B cell (primary cell): ENCODE results near the gene NR5A2. TPM values are rescaled to one million over a fixed set of nuclear protein-coding genes. Genes with fewer than 3 reads are reported as not detected.

Source experiments
- ATAC-seq: fragments of 200-7000 bp; cut with Tn5 transposase; one replicate; pipeline ENCODE4 v1.10.0; 2021; ENCODE audit warnings: low read depth, mild to moderate bottlenecking, moderate number of reproducible peaks, moderate library complexity
- CTCF ChIA-PET: fragments of 350-600 bp; sonication (Branson Sonifier 250); formaldehyde crosslinking; loops from one replicate; lab custom pipeline; 2021; ENCODE audit warnings: antibody characterized with exemption, inconsistent platforms; lab: Charles Lee
- POLR2A ChIA-PET: fragments of 350-600 bp; sonication (Branson Sonifier 250); formaldehyde crosslinking; loops from one replicate; lab custom pipeline; 2021; ENCODE audit warnings: antibody characterized with exemption; lab: Charles Lee
- DNase-seq: peaks from one replicate; pipeline ENCODE4 v3.0.0; 2013
- H2AFZ ChIP-seq: 2 replicates; pipeline ENCODE4 v1.6.1; 2012; ENCODE audit warnings: mild to moderate bottlenecking, low read depth, low read length; ENCODE audit not compliant: insufficient read depth, poor library complexity, severe bottlenecking
- H3K27ac ChIP-seq, 2 donors: 1 replicate in 1 of 2; 2 replicates in 1 of 2; pipeline ENCODE4 v1.5.1; 2012 to 2013; ENCODE audit warnings: low read length in 2 of 2, mild to moderate bottlenecking in 2 of 2, moderate library complexity in 1 of 2
- H3K27me3 ChIP-seq, 4 experiments: fragments of 200-600 bp in 1 of 4; sonication (generic) in 1 of 4; replicated peaks in 1 of 4; 1 replicate in 2 of 4; 2 replicates in 2 of 4; pipeline versions ENCODE4 v1.6.1 to v1.7.0; 2013 to 2016; ENCODE audit warnings: low read length in 3 of 4, mild to moderate bottlenecking in 2 of 4, mixed read lengths in 1 of 4, moderate library complexity in 1 of 4; ENCODE audit not compliant: insufficient read depth in 4 of 4, control insufficient read depth in 3 of 4; ENCODE audit errors: control extremely low read depth in 1 of 4
- H3K36me3 ChIP-seq, 2 experiments: replicated peaks in 1 of 2; 1 replicate in 1 of 2; 2 replicates in 1 of 2; pipeline versions ENCODE4 v1.6.1 to v1.7.1; 2013; ENCODE audit warnings: low read length in 1 of 2; ENCODE audit not compliant: insufficient read depth in 2 of 2, control insufficient read depth in 1 of 2; ENCODE audit errors: control extremely low read depth in 1 of 2, extremely low read depth in 1 of 2
- H3K4me1 ChIP-seq, 2 donors: fragments of 200-600 bp in 1 of 2; sonication (generic) in 1 of 2; 1 replicate in 1 of 2; 2 replicates in 1 of 2; pipeline versions ENCODE4 v1.5.1 to v1.6.1; 2013 to 2017; ENCODE audit warnings: low read length in 2 of 2; ENCODE audit not compliant: control insufficient read depth in 2 of 2, insufficient read depth in 2 of 2
- H3K4me2 ChIP-seq: replicated peaks from 2 replicates; pipeline ENCODE3; 2012; ENCODE audit warnings: mild to moderate bottlenecking, low read depth, low read length; ENCODE audit not compliant: poor library complexity, severe bottlenecking
- H3K4me3 ChIP-seq, 5 experiments: fragments of 200-600 bp in 1 of 5; sonication (generic) in 1 of 5; 1 replicate in 3 of 5; 2 replicates in 2 of 5; pipeline versions ENCODE4 v1.5.1 to v1.7.0; 2011 to 2016; ENCODE audit warnings: low read length in 4 of 5, mild to moderate bottlenecking in 4 of 5, low read depth in 2 of 5, control low read depth in 1 of 5, moderate library complexity in 1 of 5; ENCODE audit not compliant: insufficient read depth in 1 of 5; ENCODE audit errors: control extremely low read depth in 1 of 5, extremely low read depth in 1 of 5
- H3K79me2 ChIP-seq: fragments of 200-600 bp; sonication (generic); one replicate; pipeline ENCODE4 v1.6.0; 2016; ENCODE audit warnings: low read length; ENCODE audit not compliant: control insufficient read depth, insufficient read depth
- H3K9ac ChIP-seq: fragments of 200-600 bp; sonication (generic); 2 replicates; pipeline ENCODE4 v1.6.1; 2017; ENCODE audit warnings: mild to moderate bottlenecking, low read length, moderate library complexity
- H3K9me3 ChIP-seq, 3 donors: one replicate each; pipeline versions ENCODE4 v1.6.1 to v1.7.1; 2013; ENCODE audit warnings: low read length in 2 of 3; ENCODE audit not compliant: control insufficient read depth in 2 of 3, insufficient read depth in 1 of 3; ENCODE audit errors: control extremely low read depth in 1 of 3
- H4K20me1 ChIP-seq: 2 replicates; pipeline ENCODE4 v1.6.0; 2012; ENCODE audit warnings: mild to moderate bottlenecking, low read length; ENCODE audit not compliant: insufficient read depth, control insufficient read depth, poor library complexity, severe bottlenecking
- H3K27ac Mint-ChIP-seq: one replicate; pipeline ENCODE4 v1.8.0; 2021; ENCODE audit warnings: mixed read lengths
- H3K27me3 Mint-ChIP-seq: one replicate; pipeline ENCODE4 v1.8.0; 2021; ENCODE audit warnings: mixed read lengths
- H3K4me1 Mint-ChIP-seq: one replicate; pipeline ENCODE4 v1.8.0; 2021; ENCODE audit warnings: mixed read lengths
- H3K4me3 Mint-ChIP-seq: one replicate; pipeline ENCODE4 v1.8.0; 2021; ENCODE audit warnings: mixed read lengths
- H3K9me3 Mint-ChIP-seq: one replicate; pipeline ENCODE4 v1.8.0; 2022; ENCODE audit warnings: mixed read lengths; ENCODE audit not compliant: insufficient read depth
- CTCF ChIP-seq: fragments of 200-600 bp; IDR thresholded peaks from one replicate; pipeline ENCODE4 v1.8.0; 2022; ENCODE audit warnings: antibody characterized with exemption, mild to moderate bottlenecking
- EZH2 ChIP-seq: IDR thresholded peaks from 2 replicates; pipeline ENCODE4 v1.6.1; 2012; ENCODE audit warnings: borderline replicate concordance, low read depth, mild to moderate bottlenecking, moderate library complexity, low read length; ENCODE audit not compliant: insufficient read depth, poor library complexity, severe bottlenecking
- WGBS: methylation state at CpG from one replicate; pipeline ENCODE4 v1.1.5; 2013; ENCODE audit warnings: missing lambda C conversion rate; ENCODE audit not compliant: insufficient coverage; 5-methylcytosine and 5-hydroxymethylcytosine counted together
- intact Hi-C: fragments of 100-400 bp; cut with micrococcal nuclease; formaldehyde crosslinking; loops from one replicate; pipeline ENCODE4 v1.10.0; 2022
- polyA plus RNA-seq: library from polyadenylated mRNA; depleted of rRNA; stranded (reverse); fragments of >200 nt; gene quantifications from 2 replicates; pipeline ENCODE4 v1.2.3, GENCODE V29; 2012
- total RNA-seq, 2 donors: library from RNA; stranded (reverse); fragments of 120-200 nt in 1 of 2; gene quantifications; 1 replicate in 1 of 2; 2 replicates in 1 of 2; pipeline versions ENCODE4 v1.2.3 to v1.2.4, GENCODE V29; 2013 to 2022

Gene NR5A2
- total and polyA plus RNA-seq, 2 donors (not counting 1 experiment from before 2014, with no cell fraction given) = 0.07 TPM; not detected in 1

GRCh38 chr1:200029822-200030152 lies 2.3 kb downstream of the NR5A2 start:
- intact Hi-C loops = no loop called here
- Histone ChIP-seq H4K20me1 (no peaks in the 10 kb centered on the region), H3K79me2 (no peaks in the 10 kb centered on the region), H3K4me1 (peaks cover 17 to 18% of the 10 kb centered on the region in 2 donors), H3K9me3 (peaks cover 0 to 18% (median 2%) of the 10 kb centered on the region in 3 donors), H3K9ac (peak overlapping the region; percentile 59), H3K4me3 (no peak overlapping the region), H3K36me3 (no peaks in the 10 kb centered on the region), H3K27me3 (peaks cover 0 to 57% (median 53%) of the 10 kb centered on the region in 4 experiments), H2AFZ (no peak overlapping the region), H3K4me2 (peak overlapping the region; percentile 83), H3K27ac (no peak overlapping the region)
- CTCF ChIA-PET = no interaction called here
- no peaks in the 10 kb centered on the region for H3K9me3 Mint-ChIP-seq
- no peak for ATAC-seq
- no peak overlapping the region for H3K27ac Mint-ChIP-seq
- H3K27me3 Mint-ChIP-seq = peaks cover 44% of the 10 kb centered on the region
- POLR2A ChIA-PET = no interaction called here
- peaks cover 12% of the 10 kb centered on the region for H3K4me1 Mint-ChIP-seq
- H3K4me3 Mint-ChIP-seq = peak overlapping the region; percentile 68
- TF ChIP-seq EZH2 = no peak
- TF ChIP-seq CTCF = no peak
- WGBS = 32% methylated on average over 13 of the region's 13 CpGs
- peak; percentile 15 for DNase-seq

- ATAC-seq = no peak
- Histone ChIP-seq H3K4me1 (peaks cover 27 to 28% of the 10 kb centered on the region in 2 donors), H3K36me3 (no peaks in the 10 kb centered on the region), H3K4me2 (no peak overlapping the region), H3K79me2 (no peaks in the 10 kb centered on the region), H2AFZ (no peak overlapping the region), H4K20me1 (no peaks in the 10 kb centered on the region), H3K9ac (no peak overlapping the region), H3K27me3 (peaks cover 0 to 66% (median 63%) of the 10 kb centered on the region in 4 experiments), H3K9me3 (peaks cover 0 to 28% (median 2%) of the 10 kb centered on the region in 3 donors), H3K4me3 (no peak overlapping the region), H3K27ac (no peak overlapping the region)
- no peak for DNase-seq
- ChIA-PET POLR2A (no interaction called here), CTCF (no interaction called here)
- TF ChIP-seq CTCF (no peak), EZH2 (no peak)
- Mint-ChIP-seq H3K4me1 (peaks cover 16% of the 10 kb centered on the region), H3K27ac (no peak overlapping the region), H3K27me3 (peaks cover 42% of the 10 kb centered on the region), H3K9me3 (no peaks in the 10 kb centered on the region), H3K4me3 (no peak overlapping the region)
- WGBS = 93% methylated on average over 3 of the region's 4 CpGs
- intact Hi-C loops = no loop called here
Observed at GRCh38 chr1:200030791-200031190, 3.3 kb downstream of the NR5A2 start.
